OCI-LY3 (cell line): ENCODE measurements around the gene CACNG1.

Source experiments
- H2AFZ ChIP-seq: fragments of 200-600, 300-600 bp; shearing (Covaris generic); 2 replicates; pipeline ENCODE4 v1.6.0; 2014; ENCODE audit warnings: antibody characterized with exemption, low read depth, low read length
- H3K27ac ChIP-seq: fragments of 200-600, 300-600 bp; sonication (generic); 2 replicates; pipeline ENCODE4 v1.5.1; 2014; ENCODE audit warnings: mild to moderate bottlenecking, low read length, moderate library complexity, mixed read lengths
- H3K27me3 ChIP-seq: fragments of 200-600, 300-600 bp; sonication (generic); 2 replicates; pipeline ENCODE4 v1.6.1; 2014; ENCODE audit warnings: low read depth, low read length, mixed read lengths
- H3K36me3 ChIP-seq: fragments of 200-600, 300-600 bp; sonication (generic); replicated peaks from 2 replicates; pipeline ENCODE3; 2014; ENCODE audit warnings: low read depth, low read length, mixed read lengths
- H3K4me1 ChIP-seq: fragments of 300-600, 200-600 bp; sonication (generic); 2 replicates; pipeline ENCODE4 v1.6.1; 2014; ENCODE audit warnings: low read length, mixed read lengths
- H3K4me2 ChIP-seq: fragments of 200-600, 300-600 bp; sonication (generic); 2 replicates; pipeline ENCODE4 v1.6.1; 2014; ENCODE audit warnings: low read length, mixed read lengths
- H3K4me3 ChIP-seq: fragments of 300-600, 200-600 bp; sonication (generic); 2 replicates; pipeline ENCODE4 v1.5.1; 2014; ENCODE audit warnings: antibody characterized with exemption, mild to moderate bottlenecking, low read length, moderate library complexity
- H3K79me2 ChIP-seq: fragments of 300-600, 200-600 bp; shearing (Covaris generic); 2 replicates; pipeline ENCODE4 v1.6.1; 2014; ENCODE audit warnings: mild to moderate bottlenecking, low read length, mixed read lengths
- H3K9ac ChIP-seq: fragments of 300-600, 200-600 bp; shearing (Covaris generic); 2 replicates; pipeline ENCODE4 v1.6.0; 2014; ENCODE audit warnings: mild to moderate bottlenecking, low read length, moderate library complexity
- H3K9me3 ChIP-seq: fragments of 200-600, 300-600 bp; shearing (Covaris generic); 2 replicates; pipeline ENCODE4 v1.6.1; 2014; ENCODE audit warnings: low read length, mixed read lengths; ENCODE audit not compliant: insufficient read depth
- H4K20me1 ChIP-seq: fragments of 200-600, 300-600 bp; sonication (generic); 2 replicates; pipeline ENCODE4 v1.6.1; 2016; ENCODE audit warnings: low read length, mixed read lengths; ENCODE audit not compliant: insufficient read depth
- CTCF ChIP-seq: fragments of 200-600, 300-600 bp; sonication (generic); IDR thresholded peaks from 2 replicates; pipeline ENCODE4 v1.5.1; 2014; ENCODE audit warnings: antibody characterized with exemption, low read length, low read depth
- EZH2phosphoT487 ChIP-seq: fragments of 200-600 bp; shearing (Covaris generic); IDR thresholded peaks from 2 replicates; pipeline ENCODE4 v1.6.1; 2018; ENCODE audit warnings: antibody characterized with exemption, mixed run types, low read depth

Gene CACNG1

GRCh38 chr17:67017910-67018309 lies 26.4 kb upstream of the CACNG1 start:
- TF ChIP-seq CTCF: no peak
- TF ChIP-seq EZH2phosphoT487: no peak
- no peak overlapping the region for H3K4me2 ChIP-seq

GRCh38 chr17:67018471-67019434 lies 25.6 kb upstream of the CACNG1 start:
- Histone ChIP-seq H3K27me3 (no peaks in the 10 kb centered on the region), H3K36me3 (no peaks in the 10 kb centered on the region), H3K4me2 (no peak overlapping the region), H3K9ac (no peak overlapping the region), H3K4me1 (no peaks in the 10 kb centered on the region), H3K79me2 (no peaks in the 10 kb centered on the region), H3K4me3 (no peak overlapping the region), H2AFZ (no peak overlapping the region), H3K27ac (no peak overlapping the region), H4K20me1 (no peaks in the 10 kb centered on the region), H3K9me3 (no peaks in the 10 kb centered on the region)
- TF ChIP-seq CTCF: no peak
- TF ChIP-seq EZH2phosphoT487: no peak

More at GRCh38 chr17:67017910-67018309, 26.4 kb upstream of the CACNG1 start:
- Histone ChIP-seq H3K9me3 (no peaks in the 10 kb centered on the region), H3K36me3 (no peaks in the 10 kb centered on the region), H3K4me1 (no peaks in the 10 kb centered on the region), H3K27me3 (0 out of 2 replicates have a peak, but pooled peaks cover 3% of the 10 kb centered on the region), H2AFZ (no peak overlapping the region), H4K20me1 (no peaks in the 10 kb centered on the region), H3K79me2 (no peaks in the 10 kb centered on the region), H3K9ac (no peak overlapping the region), H3K27ac (no peak overlapping the region), H3K4me3 (no peak overlapping the region)

- H3K4me1 ChIP-seq: no peaks in the 10 kb centered on the region
- no peak overlapping the region for H2AFZ ChIP-seq
- no peaks in the 10 kb centered on the region for H3K79me2 ChIP-seq
- no peak overlapping the region for H3K4me2 ChIP-seq
- no peak overlapping the region for H3K4me3 ChIP-seq
- no peaks in the 10 kb centered on the region for H4K20me1 ChIP-seq
- no peaks in the 10 kb centered on the region for H3K9me3 ChIP-seq
- no peak overlapping the region for H3K9ac ChIP-seq
- no peak overlapping the region for H3K27ac ChIP-seq
- H3K36me3 ChIP-seq: no peaks in the 10 kb centered on the region
- TF ChIP-seq CTCF: no peak
- no peak for TF ChIP-seq EZH2phosphoT487
- no peaks in the 10 kb centered on the region for H3K27me3 ChIP-seq
Observed at GRCh38 chr17:67019809-67020208, 24.5 kb upstream of the CACNG1 start.

GRCh38 chr17:67020293-67020766 lies 24.0 kb upstream of the CACNG1 start:
- Histone ChIP-seq H2AFZ (no peak overlapping the region), H3K36me3 (no peaks in the 10 kb centered on the region), H3K4me1 (no peaks in the 10 kb centered on the region), H3K79me2 (no peaks in the 10 kb centered on the region), H3K4me2 (no peak overlapping the region), H4K20me1 (no peaks in the 10 kb centered on the region), H3K4me3 (no peak overlapping the region), H3K27ac (no peak overlapping the region), H3K27me3 (no peaks in the 10 kb centered on the region), H3K9ac (no peak overlapping the region), H3K9me3 (no peaks in the 10 kb centered on the region)
- TF ChIP-seq CTCF: no peak
- TF ChIP-seq EZH2phosphoT487: no peak
